GM12872 (cell line): ENCODE results near the gene RNLS.

Experiments
- CTCF ChIP-seq: IDR thresholded peaks from 3 replicates; pipeline ENCODE4 v1.5.1; 2011; ENCODE audit warnings: low read depth, mild to moderate bottlenecking, low read length, moderate library complexity; ENCODE audit not compliant: insufficient read depth

Gene RNLS

DNA sequence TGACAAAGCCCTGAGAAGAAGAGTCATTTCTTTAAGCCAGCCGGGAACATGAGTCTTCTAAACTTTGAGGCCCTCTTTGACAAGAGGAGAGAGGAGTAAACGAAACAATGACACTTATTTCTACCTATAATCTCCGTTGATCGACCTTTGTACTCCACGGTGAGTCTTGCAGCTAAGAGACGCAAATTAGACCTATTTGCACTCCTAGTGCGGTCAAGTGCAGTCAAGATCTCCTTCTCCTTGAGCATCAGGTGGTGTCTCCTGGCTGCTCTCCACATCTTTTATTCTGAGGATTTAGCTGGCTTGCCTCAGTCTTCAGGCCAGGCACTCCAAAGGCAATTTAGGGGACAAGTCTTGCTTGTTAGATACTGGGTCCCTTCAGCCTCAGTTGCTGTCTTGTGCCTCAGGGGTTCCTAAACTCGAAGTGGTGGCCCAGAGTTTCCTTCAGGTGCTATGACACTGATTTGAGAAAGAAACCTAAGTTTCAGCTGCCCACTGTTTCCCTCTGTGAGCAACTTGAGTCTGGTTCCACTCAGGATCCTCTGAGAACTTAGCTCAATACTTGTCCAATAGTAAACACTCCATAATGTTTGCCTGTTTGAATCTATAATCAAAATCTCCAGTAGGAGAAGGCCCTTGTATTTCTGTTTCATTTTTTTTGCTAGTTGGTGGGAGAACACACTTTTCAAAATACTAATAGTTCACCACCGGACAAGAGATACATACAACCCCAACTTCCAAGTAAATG lies 312.9 kb downstream of the RNLS start:
- TF ChIP-seq CTCF = no peak

- TF ChIP-seq CTCF = no peak
These were observed 320.4 kb downstream of the RNLS start for GRCh38 chr10:88262591-88263234.

GRCh38 chr10:88261152-88261551 lies 322.0 kb downstream of the RNLS start:
- TF ChIP-seq CTCF = no peak

- TF ChIP-seq CTCF = no peak
These were observed 322.6 kb downstream of the RNLS start for GRCh38 chr10:88260329-88261051.

- TF ChIP-seq CTCF = no peak
These were observed 323.7 kb downstream of the RNLS start for GRCh38 chr10:88259381-88259780.

- no peak for TF ChIP-seq CTCF
These were observed 326.2 kb downstream of the RNLS start for GRCh38 chr10:88256886-88257285.

- no peak for TF ChIP-seq CTCF
These were observed 327.0 kb downstream of the RNLS start for GRCh38 chr10:88256013-88256680.
